HFF-Myc (cell line): ENCODE data around the gene SFMBT1.

Experiments used
- DNase-seq: peaks from one replicate; pipeline ENCODE4 v3.0.0-alpha.2; 2011; ENCODE audit warnings: low read depth; ENCODE audit errors: extremely low read depth
- H3K4me3 ChIP-seq: replicated peaks from 2 replicates; pipeline ENCODE4 v1.5.1; 2011; ENCODE audit warnings: low read depth, mild to moderate bottlenecking, control low read depth, low read length
- CTCF ChIP-seq: IDR thresholded peaks from 2 replicates; pipeline ENCODE4 v1.5.1; 2012; ENCODE audit warnings: mild to moderate bottlenecking, low read depth, low read length, control low read depth; ENCODE audit errors: missing control alignments

The SFMBT1 gene

GRCh38 chr3:52915294-52915693 is 130.6 kb downstream of the SFMBT1 start:
- DNase-seq, result no peak
- TF ChIP-seq CTCF, result no peak
- no peak overlapping the region for H3K4me3 ChIP-seq

- no peak for DNase-seq
- no peak overlapping the region for H3K4me3 ChIP-seq
- TF ChIP-seq CTCF, result no peak
Observed at GRCh38 chr3:52912885-52913731, 132.8 kb downstream of the SFMBT1 start.

- no peak for TF ChIP-seq CTCF
- H3K4me3 ChIP-seq, result no peak overlapping the region
- no peak for DNase-seq
Observed at GRCh38 chr3:52910823-52911222, 135.1 kb downstream of the SFMBT1 start.

- no peak overlapping the region for H3K4me3 ChIP-seq
- no peak for TF ChIP-seq CTCF
- no peak for DNase-seq
Observed at GRCh38 chr3:52907497-52907896, 138.4 kb downstream of the SFMBT1 start.

- DNase-seq, result no peak
- H3K4me3 ChIP-seq, result no peak overlapping the region
- no peak for TF ChIP-seq CTCF
Observed at GRCh38 chr3:52904552-52904951, 141.3 kb downstream of the SFMBT1 start.

GRCh38 chr3:52904000-52904399 is 141.9 kb downstream of the SFMBT1 start:
- no peak overlapping the region for H3K4me3 ChIP-seq
- DNase-seq, result no peak
- TF ChIP-seq CTCF, result no peak
